Adrenal gland (tissue), 12 donors: ENCODE measurements around the gene NFKBIZ. TPM values are rescaled to one million over a fixed set of nuclear protein-coding genes. Genes with fewer than 3 reads are reported as not detected.
A peak's percentile ranks its signal among the peaks of the same experiment; 100 is the strongest.

Experiments used
- DNase-seq, 7 donors: peaks; one replicate each; pipeline ENCODE4 v3.0.0-alpha.2; 2019 to 2020
- H3K27ac ChIP-seq, 5 donors: fragments of 200-600 bp; sonication (generic) in 4 of 5; 1 replicate in 3 of 5; 2 replicates in 2 of 5; pipeline versions ENCODE4 v1.5.1 to v1.8.0; 2016 to 2020; ENCODE audit warnings: mild to moderate bottlenecking in 1 of 5
- H3K27me3 ChIP-seq: fragments of 200-600 bp; 2 replicates; pipeline ENCODE4 v1.8.0; 2021
- H3K36me3 ChIP-seq, 2 donors: fragments of 200-600 bp; replicated peaks in 1 of 2; 1 replicate in 1 of 2; 2 replicates in 1 of 2; pipeline versions ENCODE4 v1.5.1 to v1.8.0; 2018 to 2022
- H3K4me1 ChIP-seq, 2 donors: fragments of 200-600 bp; replicated peaks in 1 of 2; 1 replicate in 1 of 2; 2 replicates in 1 of 2; pipeline versions ENCODE4 v1.5.1 to v1.8.0; 2018 to 2021
- H3K4me3 ChIP-seq, 4 donors: fragments of 200-600 bp; sonication (generic) in 3 of 4; one replicate each; pipeline ENCODE4 v1.5.1; 2016 to 2018
- H3K9me3 ChIP-seq, 3 donors: fragments of 200-600 bp; sonication (generic) in 1 of 3; replicated peaks in 1 of 3; 1 replicate in 2 of 3; 2 replicates in 1 of 3; pipeline versions ENCODE4 v1.5.1 to v1.8.0; 2016 to 2021
- CTCF ChIP-seq, 6 experiments: fragments of 450-650 bp in 4 of 6; fragments of 200-600 bp in 2 of 6; sonication (generic) in 1 of 6; IDR thresholded peaks; 1 replicate in 5 of 6; 2 replicates in 1 of 6; pipeline versions ENCODE4 v1.5.1 to v1.8.0; 2016 to 2021; ENCODE audit warnings: antibody characterized with exemption in 6 of 6, mild to moderate bottlenecking in 2 of 6, moderate library complexity in 1 of 6
- POLR2A ChIP-seq, 2 donors: fragments of 450-650 bp; IDR thresholded peaks; one replicate each; pipeline ENCODE4 v1.6.1; 2017; ENCODE audit warnings: antibody characterized with exemption in 2 of 2, mild to moderate bottlenecking in 2 of 2, moderate library complexity in 1 of 2
- WGBS, 4 donors: extraction: QIAGEN DNeasy Blood & Tissue Kit in 2 of 4; methylation state at CpG; one replicate each; pipeline versions ENCODE4 v1.1.5 to v1.1.7; 2013 to 2017; 5-methylcytosine and 5-hydroxymethylcytosine counted together
- intact Hi-C, 2 donors: fragments of 100-400 bp; cut with DNase I; formaldehyde crosslinking; loops; one replicate each; pipeline versions ENCODE4 v1.14.1 to v1.15.0; 2022 to 2023
- polyA plus RNA-seq, 3 donors: library from polyadenylated mRNA; stranded (reverse); fragments of 200-250 nt in 2 of 3; fragments of 350-450 nt in 1 of 3; fragmentation: Illumina TruSeq in 1 of 3; extraction: RNeasy Lipid Tissue Mini Kit (QIAGEN cat#74804) in 1 of 3; gene quantifications; one replicate each; pipeline ENCODE4 v1.2.3, GENCODE V29; 2013 to 2014
- total RNA-seq, 9 donors: library from RNA; depleted of rRNA in 4 of 9; stranded (reverse); fragments of >200 nt in 4 of 9; fragments of 120-200 nt in 1 of 9; fragmentation: NEBNext Ultra II Directional in 1 of 9; extraction: Animal tissue kit (Norgen Biotek cat#: 25700) in 1 of 9; gene quantifications; one replicate each; pipeline versions ENCODE4 v1.1.0 to v1.2.4, GENCODE V29; 2013 to 2023
- donor health status: healthy with polysubstance abuse.
- donor health status: Bipolar disorder and iron deficiency.
- donor health status: DM: yes; HTN: yes; CAD: no.
- donor health status: DM: no; HTN: no; CAD: no.
- donor health status: DM: no; HTN: no; CAD: no.
- donor health status: DM: yes; HTN: yes; CAD: no.

Gene NFKBIZ
- total and polyA plus RNA-seq, 12 donors = 3.1 to 21.8 (median 8.7) TPM

- H3K36me3 ChIP-seq = peaks cover 0 to 44% of the 10 kb centered on the region in 2 donors
- DNase-seq = no peak
- no peaks in the 10 kb centered on the region for H3K27me3 ChIP-seq
- H3K4me3 ChIP-seq = peak overlapping the region in 3 of 4 donors; percentile 47 to 97 (median 84)
- TF ChIP-seq POLR2A (IDR thresholded peaks at IDR 0.05) (peak in 1 of 2 donors; percentile 5), CTCF (IDR thresholded peaks at IDR 0.05) (no peak)
- no peaks in the 10 kb centered on the region for H3K9me3 ChIP-seq
- peak overlapping the region in 3 of 5 donors; percentile 96 to 100 (median 97) for H3K27ac ChIP-seq
- peaks cover 4 to 22% of the 10 kb centered on the region in 2 donors for H3K4me1 ChIP-seq
- intact Hi-C loops = no loop called here
- 51 to 58% (median 54%) methylated on average over 5 of the region's 5 CpGs for WGBS, 4 donors
Observed at GRCh38 chr3:101851072-101851770, 1.9 kb downstream of the NFKBIZ start.

DNA sequence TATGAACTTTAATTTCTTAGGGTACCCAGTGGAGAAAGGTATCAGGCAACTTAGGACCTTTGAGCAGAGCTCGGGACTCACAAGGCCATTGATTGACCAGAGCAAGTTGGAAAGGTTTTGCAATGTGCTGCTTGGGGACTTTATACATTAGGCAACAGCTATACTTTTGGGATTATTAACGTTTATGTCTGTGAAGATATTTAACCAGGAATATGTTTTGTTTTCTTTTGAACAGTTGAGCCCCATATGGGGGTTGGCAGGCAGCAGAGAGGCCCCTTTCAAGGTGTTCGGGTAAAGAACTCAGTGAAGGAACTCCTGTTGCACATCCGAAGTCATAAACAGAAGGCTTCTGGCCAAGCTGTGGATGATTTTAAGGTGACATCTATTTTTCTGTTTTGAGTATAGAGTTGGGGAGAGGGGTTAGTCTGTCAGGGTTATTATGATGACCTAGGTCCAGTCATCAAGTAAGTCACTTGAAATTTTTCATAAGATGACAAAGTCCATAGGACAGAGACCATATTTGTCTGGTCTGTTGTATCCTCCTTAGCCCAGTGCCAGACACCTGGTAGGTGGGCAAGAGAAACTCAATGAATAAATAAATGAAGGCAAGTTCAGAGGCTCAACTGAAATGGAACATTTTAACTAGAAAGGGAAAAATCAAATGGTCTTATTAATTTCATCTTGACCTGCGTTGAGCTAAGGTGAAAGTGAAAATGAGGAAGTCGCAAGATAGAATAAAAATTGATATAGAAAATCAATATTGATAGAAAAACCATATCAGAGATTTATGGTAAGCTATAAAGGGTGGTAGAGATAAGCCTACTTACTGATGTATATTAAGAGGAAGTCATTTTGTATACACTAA lies 2.8 kb downstream of the NFKBIZ start:
- peak overlapping the region in 1 of 4 donors; percentile 97 for H3K4me3 ChIP-seq
- H3K9me3 ChIP-seq = no peaks in the 10 kb centered on the region
- no peak for DNase-seq
- intact Hi-C loops = no loop called here
- H3K27ac ChIP-seq = peak overlapping the region in 1 of 5 donors; percentile 6
- H3K27me3 ChIP-seq = no peaks in the 10 kb centered on the region
- TF ChIP-seq POLR2A (IDR thresholded peaks at IDR 0.05) = no peak
- no peak for TF ChIP-seq CTCF (IDR thresholded peaks at IDR 0.05)
- WGBS, 4 donors = 76 to 80% (median 77%) methylated on average over 6 of the region's 6 CpGs
- H3K36me3 ChIP-seq = peaks cover 0 to 53% of the 10 kb centered on the region in 2 donors
- H3K4me1 ChIP-seq = peaks cover 4 to 22% of the 10 kb centered on the region in 2 donors

DNA sequence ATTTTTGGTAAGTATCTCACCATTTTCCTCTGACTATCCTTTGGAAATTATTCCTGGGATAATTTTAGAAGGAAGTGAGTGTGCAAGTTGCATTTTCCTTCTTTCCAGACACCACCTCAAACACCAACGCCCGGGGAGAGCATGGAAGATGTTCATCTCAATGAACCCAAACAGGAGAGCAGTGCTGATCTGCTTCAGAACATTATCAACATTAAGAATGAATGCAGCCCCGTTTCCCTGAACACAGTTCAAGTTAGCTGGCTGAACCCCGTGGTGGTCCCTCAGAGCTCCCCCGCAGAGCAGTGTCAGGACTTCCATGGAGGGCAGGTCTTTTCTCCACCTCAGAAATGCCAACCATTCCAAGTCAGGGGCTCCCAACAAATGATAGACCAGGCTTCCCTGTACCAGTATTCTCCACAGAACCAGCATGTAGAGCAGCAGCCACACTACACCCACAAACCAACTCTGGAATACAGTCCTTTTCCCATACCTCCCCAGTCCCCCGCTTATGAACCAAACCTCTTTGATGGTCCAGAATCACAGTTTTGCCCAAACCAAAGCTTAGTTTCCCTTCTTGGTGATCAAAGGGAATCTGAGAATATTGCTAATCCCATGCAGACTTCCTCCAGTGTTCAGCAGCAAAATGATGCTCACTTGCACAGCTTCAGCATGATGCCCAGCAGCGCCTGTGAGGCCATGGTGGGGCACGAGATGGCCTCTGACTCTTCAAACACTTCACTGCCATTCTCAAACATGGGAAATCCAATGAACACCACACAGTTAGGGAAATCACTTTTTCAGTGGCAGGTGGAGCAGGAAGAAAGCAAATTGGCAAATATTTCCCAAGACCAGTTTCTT lies 3.9 kb downstream of the NFKBIZ start:
- Histone ChIP-seq H3K27me3 (no peaks in the 10 kb centered on the region), H3K9me3 (no peaks in the 10 kb centered on the region), H3K4me3 (no peak overlapping the region), H3K36me3 (peaks cover 0 to 64% of the 10 kb centered on the region in 2 donors), H3K27ac (no peak overlapping the region), H3K4me1 (peaks cover 4 to 20% of the 10 kb centered on the region in 2 donors)
- no peak for DNase-seq
- 91 to 98% (median 94%) methylated on average over 8 of the region's 8 CpGs for WGBS, 4 donors
- intact Hi-C loops = no loop called here
- TF ChIP-seq CTCF (IDR thresholded peaks at IDR 0.05) = no peak
- TF ChIP-seq POLR2A (IDR thresholded peaks at IDR 0.05) = no peak
